Dendritic cell treated with granulocyte-macrophage colony-stimulating factor and Interleukin-4, amounts not matched to agents 40 ng/mL and 50 ng/mL, for 4 days (primary cell): ENCODE measurements around the gene RGPD3.
"Not testable (repeated sequence)": the region's sequence is repeated elsewhere in the genome, so short reads cannot be mapped to it uniquely, and the experiment has no call there.

Source experiments
- H3K27ac Mint-ChIP-seq: one replicate; pipeline ENCODE4 v1.8.0; 2022; ENCODE audit warnings: mild to moderate bottlenecking, mixed read lengths
- H3K27me3 Mint-ChIP-seq: one replicate; pipeline ENCODE4 v1.8.0; 2022; ENCODE audit warnings: mild to moderate bottlenecking, mixed read lengths
- H3K36me3 Mint-ChIP-seq: one replicate; pipeline ENCODE4 v1.8.0; 2022; ENCODE audit warnings: low read depth, mixed read lengths
- H3K4me1 Mint-ChIP-seq: one replicate; pipeline ENCODE4 v1.8.0; 2022; ENCODE audit warnings: low read depth, mixed read lengths
- H3K4me3 Mint-ChIP-seq: one replicate; pipeline ENCODE4 v1.8.0; 2022; ENCODE audit warnings: mild to moderate bottlenecking, moderate library complexity, mixed read lengths
- H3K9me3 Mint-ChIP-seq: one replicate; pipeline ENCODE4 v1.8.0; 2022; ENCODE audit warnings: mixed read lengths
- intact Hi-C: fragments of 100-400 bp; cut with micrococcal nuclease; formaldehyde crosslinking; loops from one replicate; pipeline ENCODE4 v1.15.0; 2022

RGPD3 gene

GRCh38 chr2:106384548-106384947 is 83.7 kb downstream of the RGPD3 start:
- H3K27ac Mint-ChIP-seq, H3K9me3 Mint-ChIP-seq, intact Hi-C loops, H3K27me3 Mint-ChIP-seq, H3K4me3 Mint-ChIP-seq, H3K36me3 Mint-ChIP-seq, H3K4me1 Mint-ChIP-seq: not testable (repeated sequence)

GRCh38 chr2:106381867-106382266 is 86.3 kb downstream of the RGPD3 start:
- H3K27ac Mint-ChIP-seq, H3K36me3 Mint-ChIP-seq, H3K4me3 Mint-ChIP-seq, H3K9me3 Mint-ChIP-seq, intact Hi-C loops, H3K27me3 Mint-ChIP-seq, H3K4me1 Mint-ChIP-seq: not testable (repeated sequence)

- H3K36me3 Mint-ChIP-seq, H3K4me1 Mint-ChIP-seq, intact Hi-C loops, H3K27me3 Mint-ChIP-seq, H3K9me3 Mint-ChIP-seq, H3K27ac Mint-ChIP-seq, H3K4me3 Mint-ChIP-seq: not testable (repeated sequence)
Measured at GRCh38 chr2:106379567-106379966, 88.6 kb downstream of the RGPD3 start.

- H3K4me1 Mint-ChIP-seq, H3K27ac Mint-ChIP-seq, intact Hi-C loops, H3K9me3 Mint-ChIP-seq, H3K27me3 Mint-ChIP-seq, H3K4me3 Mint-ChIP-seq, H3K36me3 Mint-ChIP-seq: not testable (repeated sequence)
Measured at GRCh38 chr2:106369182-106369581, 99.0 kb downstream of the RGPD3 start.

- peaks cover 9% of the 10 kb centered on the region for H3K9me3 Mint-ChIP-seq
- intact Hi-C loops: no loop called here
- no peak overlapping the region for H3K4me3 Mint-ChIP-seq
- H3K27me3 Mint-ChIP-seq: no peaks in the 10 kb centered on the region
- no peaks in the 10 kb centered on the region for H3K36me3 Mint-ChIP-seq
- no peak overlapping the region for H3K27ac Mint-ChIP-seq
- H3K4me1 Mint-ChIP-seq: no peaks in the 10 kb centered on the region
Measured at GRCh38 chr2:106366204-106366885, 101.9 kb downstream of the RGPD3 start.

- H3K27me3 Mint-ChIP-seq: no peaks in the 10 kb centered on the region
- intact Hi-C loops: no loop called here
Measured at GRCh38 chr2:106363791-106364190, 104.4 kb downstream of the RGPD3 start.

GRCh38 chr2:106362789-106363188 is 105.4 kb downstream of the RGPD3 start:
- intact Hi-C loops: no loop called here
- H3K27me3 Mint-ChIP-seq: no peaks in the 10 kb centered on the region
- H3K36me3 Mint-ChIP-seq: no peaks in the 10 kb centered on the region
- no peak overlapping the region for H3K4me3 Mint-ChIP-seq
- H3K9me3 Mint-ChIP-seq: peaks cover 9% of the 10 kb centered on the region
- no peaks in the 10 kb centered on the region for H3K4me1 Mint-ChIP-seq
- H3K27ac Mint-ChIP-seq: no peak overlapping the region

More at GRCh38 chr2:106363791-106364190, 104.4 kb downstream of the RGPD3 start:
- H3K36me3 Mint-ChIP-seq: no peaks in the 10 kb centered on the region
- peaks cover 9% of the 10 kb centered on the region for H3K9me3 Mint-ChIP-seq
- H3K27ac Mint-ChIP-seq: no peak overlapping the region
- no peaks in the 10 kb centered on the region for H3K4me1 Mint-ChIP-seq
- no peak overlapping the region for H3K4me3 Mint-ChIP-seq

GRCh38 chr2:106359512-106359911 is 108.7 kb downstream of the RGPD3 start:
- intact Hi-C loops: no loop called here
- H3K4me3 Mint-ChIP-seq: no peak overlapping the region
- H3K27ac Mint-ChIP-seq: no peak overlapping the region
- peaks cover under 1% of the 10 kb centered on the region for H3K4me1 Mint-ChIP-seq
- H3K27me3 Mint-ChIP-seq: no peaks in the 10 kb centered on the region
- no peaks in the 10 kb centered on the region for H3K36me3 Mint-ChIP-seq
- no peaks in the 10 kb centered on the region for H3K9me3 Mint-ChIP-seq

GRCh38 chr2:106358521-106358920 is 109.7 kb downstream of the RGPD3 start:
- Mint-ChIP-seq H3K4me3 (no peak overlapping the region), H3K4me1 (peaks cover 11% of the 10 kb centered on the region), H3K36me3 (no peaks in the 10 kb centered on the region), H3K27ac (no peak overlapping the region), H3K9me3 (no peaks in the 10 kb centered on the region), H3K27me3 (no peaks in the 10 kb centered on the region)
- intact Hi-C loops: no loop called here

- Mint-ChIP-seq H3K27ac (no peak overlapping the region), H3K4me3 (no peak overlapping the region), H3K9me3 (no peaks in the 10 kb centered on the region), H3K36me3 (no peaks in the 10 kb centered on the region), H3K4me1 (peaks cover 15% of the 10 kb centered on the region), H3K27me3 (no peaks in the 10 kb centered on the region)
- intact Hi-C loops: no loop called here
Measured at GRCh38 chr2:106358081-106358480, 110.1 kb downstream of the RGPD3 start.

GRCh38 chr2:106356291-106356690 is 111.9 kb downstream of the RGPD3 start:
- Mint-ChIP-seq H3K27ac (no peak overlapping the region), H3K4me1 (peaks cover 15% of the 10 kb centered on the region), H3K27me3 (no peaks in the 10 kb centered on the region), H3K4me3 (no peak overlapping the region), H3K9me3 (no peaks in the 10 kb centered on the region), H3K36me3 (no peaks in the 10 kb centered on the region)
- intact Hi-C loops: no loop called here

- H3K27me3 Mint-ChIP-seq: no peaks in the 10 kb centered on the region
- H3K9me3 Mint-ChIP-seq: no peaks in the 10 kb centered on the region
- H3K4me3 Mint-ChIP-seq: no peak overlapping the region
- H3K4me1 Mint-ChIP-seq: peaks cover 15% of the 10 kb centered on the region
- intact Hi-C loops: no loop called here
- H3K27ac Mint-ChIP-seq: peak overlapping the region; percentile 61
- H3K36me3 Mint-ChIP-seq: no peaks in the 10 kb centered on the region
Measured at GRCh38 chr2:106353676-106354075, 114.5 kb downstream of the RGPD3 start.

GRCh38 chr2:106350980-106351379 is 117.2 kb downstream of the RGPD3 start:
- Mint-ChIP-seq H3K9me3 (no peaks in the 10 kb centered on the region), H3K27ac (no peak overlapping the region), H3K36me3 (no peaks in the 10 kb centered on the region), H3K4me3 (no peak overlapping the region), H3K4me1 (peaks cover 15% of the 10 kb centered on the region), H3K27me3 (no peaks in the 10 kb centered on the region)
- intact Hi-C loops: no loop called here

GRCh38 chr2:106344302-106344701 is 123.9 kb downstream of the RGPD3 start:
- Mint-ChIP-seq H3K9me3 (peaks cover 9% of the 10 kb centered on the region), H3K4me3 (no peak overlapping the region), H3K27me3 (no peaks in the 10 kb centered on the region), H3K4me1 (no peaks in the 10 kb centered on the region), H3K27ac (no peak overlapping the region), H3K36me3 (no peaks in the 10 kb centered on the region)
- intact Hi-C loops: no loop called here

GRCh38 chr2:106343274-106343673 is 124.9 kb downstream of the RGPD3 start:
- H3K27ac Mint-ChIP-seq: no peak overlapping the region
- H3K4me3 Mint-ChIP-seq: no peak overlapping the region

More at GRCh38 chr2:106343274-106343673, 124.9 kb downstream of the RGPD3 start:
- intact Hi-C loops: no loop called here
- peaks cover 9% of the 10 kb centered on the region for H3K9me3 Mint-ChIP-seq
- H3K4me1 Mint-ChIP-seq: no peaks in the 10 kb centered on the region
- no peaks in the 10 kb centered on the region for H3K27me3 Mint-ChIP-seq
- no peaks in the 10 kb centered on the region for H3K36me3 Mint-ChIP-seq
